ENCODE data around the gene PNMA6A. TPM values are rescaled to one million over a fixed set of nuclear protein-coding genes. Genes with fewer than 3 reads are reported as not detected.

Gene PNMA6A
- total and polyA plus RNA-seq, 9 of the 15 experiments (the other 6 are each of a cell fraction or from before 2014, with no cell fraction given), result 0.10 to 6.9 (median 1.3) TPM

DNA sequence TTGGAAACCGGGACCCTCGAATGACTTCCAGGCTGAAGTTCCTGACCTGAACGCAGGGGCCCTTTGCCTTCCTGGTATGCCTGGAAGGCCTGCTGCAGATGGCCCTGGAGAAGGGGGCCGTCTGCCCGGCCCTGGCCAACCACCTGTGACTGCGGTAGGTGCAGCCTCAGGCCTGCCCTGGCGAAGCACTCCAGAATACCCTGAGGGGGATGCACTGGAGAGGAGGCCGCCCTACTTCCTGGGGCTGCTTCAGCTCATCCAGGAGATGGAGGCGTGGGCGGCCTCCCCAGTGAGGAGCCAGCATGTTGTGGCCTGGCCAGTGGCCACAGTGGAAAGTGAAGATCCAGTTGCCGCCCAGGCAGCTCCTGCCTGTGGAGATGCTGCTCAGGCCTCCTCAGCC lies 42.4 kb upstream of the PNMA6A start:
- DNase-seq (ENCODE audit: extremely low read depth in 1 of 4, low spot score in 3 of 4) (no peak), ATAC-seq (no peak), FAIRE-seq (no peak)
- Histone ChIP-seq H3K9me3 (replicated peaks; ENCODE audit: control insufficient read depth, insufficient read depth, low read depth, low read length) (0 out of 2 replicates have a peak, but pooled peaks cover 2% of the 10 kb centered on the region), H3K9me1 (ENCODE audit: control insufficient read depth, insufficient read depth, low read length) (no peaks in the 10 kb centered on the region), H3K36me3 (ENCODE audit: control insufficient read depth, insufficient read depth, low read length) (no peaks in the 10 kb centered on the region), H2AFZ (ENCODE audit: low read depth, low read length) (no peak overlapping the region), H3K4me3 (no peak overlapping the region), H4K20me1 (replicated peaks; ENCODE audit: control insufficient read depth, insufficient read depth, low read length) (no peaks in the 10 kb centered on the region), H3K27ac (ENCODE audit: extremely low read depth, low read depth, low read length) (no peak overlapping the region), H3K79me2 (ENCODE audit: control insufficient read depth, insufficient read depth, low read length) (no peaks in the 10 kb centered on the region), H3K27me3 (ENCODE audit: control insufficient read depth in 2 of 2, insufficient read depth in 2 of 2, low read length in 2 of 2) (peaks cover 0 to 6% of the 10 kb centered on the region in 2 experiments; a peak in 2 of 5 replicates), H3K4me2 (ENCODE audit: insufficient read depth, low read length) (no peak overlapping the region), H3K4me1 (replicated peaks in 1 of 2; ENCODE audit: control insufficient read depth in 2 of 2, insufficient read depth in 2 of 2, low read length in 2 of 2) (peaks cover 0 to 10% of the 10 kb centered on the region in 2 experiments; a peak in 2 of 5 replicates), H3K9ac (ENCODE audit: insufficient read depth in 1 of 2, low read depth in 2 of 2, low read length in 2 of 2) (no peak overlapping the region)
- intact Hi-C loops (cut with micrococcal nuclease) (loop anchor here (5.0 to 10.0 kb wide), 2 partner anchors 73 to 405 kb away; no protein-coding TSS in a partner anchor), in situ Hi-C loops (cut with MboI) (no loop called here)
- POLR2A ChIA-PET, result no interaction called here
- 30% methylated on average over 5 of the region's 11 CpGs for WGBS (ENCODE audit: insufficient coverage, low coverage, missing lambda C conversion rate)
- BruUV-seq (replicated peaks), result no TSS peak
- CTCF ChIA-PET (ENCODE audit: low intra/inter-chr PET ratio), result no interaction called here
- TF ChIP-seq ZNF133 (CRISPR knock-in tag; IDR thresholded peaks at IDR 0.05), result no peak
- TF ChIP-seq PTTG1 (tag; IDR thresholded peaks at IDR 0.05; ENCODE audit: low read depth), result no peak
- no peak for TF ChIP-seq ASH1L (IDR thresholded peaks at IDR 0.05; ENCODE audit: borderline replicate concordance, low read depth, partially characterized antibody)
- no peak for TF ChIP-seq E2F1 (CRISPR knock-in tag; IDR thresholded peaks at IDR 0.05)
- TF ChIP-seq PURB (CRISPR knock-in tag; IDR thresholded peaks at IDR 0.05; ENCODE audit: low read depth), result no peak
- TF ChIP-seq SP2 (IDR thresholded peaks at IDR 0.05; ENCODE audit: extremely low read depth, low read depth, low read length, poor library complexity, severe bottlenecking), result no peak
- TF ChIP-seq MTA3 (IDR thresholded peaks at IDR 0.05; ENCODE audit: borderline replicate concordance), result no peak
- no peak for TF ChIP-seq RFX1 (IDR thresholded peaks at IDR 0.05)
- no peak for TF ChIP-seq STAT5A (IDR thresholded peaks at IDR 0.05; ENCODE audit: borderline replicate concordance, low read length)
- no peak for TF ChIP-seq HDAC2 (IDR thresholded peaks at IDR 0.05)
- no peak for TF ChIP-seq SUPT5H (IDR thresholded peaks at IDR 0.05)
- no peak for TF ChIP-seq CHD7 (IDR thresholded peaks at IDR 0.05; ENCODE audit: low read depth, low read length)
